ENCODE results near the gene NUDC. TPM values are rescaled to one million over a fixed set of nuclear protein-coding genes. Genes with fewer than 3 reads are reported as not detected.

NUDC gene
- total RNA-seq, result 58.0 and 60.5 TPM in 2 replicates

DNA sequence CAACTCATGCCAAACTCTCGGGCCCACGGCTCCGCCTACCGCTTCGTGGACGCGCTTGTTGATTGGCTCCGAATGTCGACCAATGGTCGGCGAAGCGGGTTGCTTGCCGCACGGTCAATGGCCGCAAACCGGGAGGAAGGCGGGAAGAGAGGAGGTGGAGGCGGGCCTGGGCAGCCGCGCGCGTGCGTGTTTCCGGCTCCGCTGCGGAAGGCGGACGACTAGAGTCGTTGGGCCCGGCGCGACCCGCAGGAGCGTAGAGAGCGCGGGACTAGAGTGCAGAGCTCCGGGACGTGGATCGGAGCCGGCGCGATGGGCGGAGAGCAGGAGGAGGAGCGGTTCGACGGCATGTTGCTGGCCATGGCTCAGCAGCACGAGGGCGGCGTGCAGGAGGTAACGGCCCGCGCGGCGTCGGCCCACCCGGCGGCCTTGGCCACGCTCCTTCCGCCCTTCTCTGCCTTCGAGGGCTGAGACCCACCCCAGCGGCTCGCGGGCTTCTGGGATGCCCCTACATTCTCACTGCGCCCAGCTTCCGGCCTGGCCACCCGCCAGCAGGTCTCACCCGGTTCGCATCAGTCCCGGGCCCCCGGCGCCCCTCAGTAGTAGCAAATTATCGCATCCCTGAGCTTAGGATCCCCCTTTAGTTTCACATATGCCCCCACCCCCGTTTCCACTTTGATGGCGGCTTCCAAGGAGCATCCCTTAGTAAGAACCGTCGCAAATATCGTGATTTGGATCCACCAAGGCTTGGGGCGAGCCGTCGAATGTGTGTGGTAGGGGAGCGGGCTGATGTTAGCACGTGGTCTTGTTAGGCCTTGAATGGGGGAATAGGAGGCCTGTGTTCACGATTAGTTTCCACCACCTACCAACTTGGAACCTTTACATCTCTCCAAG, at the start of gene NUDC:
Gene NUDC (plus strand): TSS at position 204 of the 891 bp plus-strand sequence. CDS start 106 bp downstream, at position 310.

DNA sequence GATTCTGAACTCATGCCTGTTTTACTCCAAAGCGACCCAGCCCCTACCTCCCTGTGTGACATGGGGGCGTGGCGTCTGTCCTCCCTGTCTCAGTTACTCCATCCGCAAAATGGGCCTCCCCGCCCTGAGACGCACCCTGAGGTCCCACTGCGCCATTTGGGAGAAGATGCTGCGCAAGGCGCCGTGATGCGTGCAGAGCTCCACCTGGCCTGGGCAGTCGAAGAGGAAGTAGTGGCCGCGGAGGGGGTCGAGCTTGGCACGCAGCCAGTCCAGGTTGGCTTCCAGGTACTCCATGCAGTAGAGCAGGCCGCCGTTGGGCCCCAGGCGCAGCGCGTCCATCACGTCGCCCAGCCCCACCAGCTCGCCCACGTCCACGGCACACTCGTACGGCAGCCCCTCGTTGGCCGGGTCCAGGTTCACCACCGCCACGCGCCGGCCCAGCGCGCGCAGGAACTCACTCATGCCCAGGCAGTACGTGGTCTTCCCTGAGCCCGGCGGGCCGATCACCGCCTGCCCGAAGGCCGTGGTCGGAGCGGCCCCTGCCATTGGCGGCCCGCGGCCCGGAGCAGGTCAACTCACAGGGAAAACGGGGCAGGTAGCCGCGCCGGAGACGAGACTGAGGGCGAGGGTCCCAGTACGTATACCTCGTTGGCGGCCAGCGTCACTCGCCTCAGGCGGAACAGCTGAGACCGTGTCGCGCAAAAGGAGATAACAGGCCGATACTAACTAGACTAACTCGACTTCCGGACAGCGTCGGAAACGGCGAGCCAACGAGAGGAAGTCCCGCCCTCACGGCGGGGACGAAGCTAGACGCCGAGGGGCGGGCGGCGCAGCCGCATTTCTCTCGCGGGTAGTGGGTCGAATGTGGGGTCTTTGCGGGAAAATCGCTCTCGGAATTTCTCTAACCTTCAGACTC, 31.7 kb upstream of the NUDC start, which contains the start of gene GPN2:
Gene GPN2 (minus strand): TSS at position 733 of the 916 bp plus-strand sequence. CDS start 187 bp downstream, at position 546.

DNA sequence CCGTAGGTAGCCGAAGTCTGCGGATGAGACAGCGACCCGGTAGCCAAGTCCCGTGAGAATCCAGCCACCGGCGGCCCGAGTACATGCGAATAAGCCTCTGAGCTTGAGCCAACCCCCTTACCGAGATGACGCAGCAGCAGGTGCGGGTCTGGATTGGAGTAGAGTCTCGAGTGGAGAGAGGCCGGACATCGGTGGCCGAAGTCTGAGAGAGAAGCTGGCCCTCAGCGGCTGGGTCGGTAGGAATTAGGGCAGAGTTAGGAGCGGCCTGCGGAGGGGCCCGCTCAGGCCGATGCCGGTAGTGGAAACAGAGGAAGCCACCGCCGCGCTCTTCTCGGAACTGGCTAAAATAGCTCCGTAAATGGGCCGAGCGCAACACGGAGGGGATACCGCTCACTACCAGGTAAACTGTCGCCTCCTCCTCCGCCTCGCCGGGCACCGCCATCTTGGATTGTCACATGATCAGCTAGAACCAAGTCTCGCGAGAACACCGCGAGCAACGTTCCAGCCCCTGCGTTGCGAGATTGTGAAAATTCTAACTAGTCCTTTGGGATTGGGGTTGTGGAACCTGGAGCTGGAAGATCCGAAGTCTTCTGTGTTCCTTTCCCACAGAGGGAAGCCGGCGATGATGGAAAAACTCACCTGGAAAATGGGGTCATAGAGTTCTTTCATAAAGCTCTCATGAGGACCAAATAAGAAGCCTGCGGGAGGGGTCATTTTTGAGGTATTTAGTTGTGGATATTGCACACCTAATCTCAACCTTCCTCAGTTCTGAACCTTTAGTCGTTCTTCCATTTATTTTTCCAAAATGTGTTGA, 21.3 kb upstream of the NUDC start, which contains the start of gene GPATCH3:
Gene GPATCH3 (minus strand): TSS at position 467 of the 814 bp plus-strand sequence. CDS start 25 bp downstream, at position 442.

DNA sequence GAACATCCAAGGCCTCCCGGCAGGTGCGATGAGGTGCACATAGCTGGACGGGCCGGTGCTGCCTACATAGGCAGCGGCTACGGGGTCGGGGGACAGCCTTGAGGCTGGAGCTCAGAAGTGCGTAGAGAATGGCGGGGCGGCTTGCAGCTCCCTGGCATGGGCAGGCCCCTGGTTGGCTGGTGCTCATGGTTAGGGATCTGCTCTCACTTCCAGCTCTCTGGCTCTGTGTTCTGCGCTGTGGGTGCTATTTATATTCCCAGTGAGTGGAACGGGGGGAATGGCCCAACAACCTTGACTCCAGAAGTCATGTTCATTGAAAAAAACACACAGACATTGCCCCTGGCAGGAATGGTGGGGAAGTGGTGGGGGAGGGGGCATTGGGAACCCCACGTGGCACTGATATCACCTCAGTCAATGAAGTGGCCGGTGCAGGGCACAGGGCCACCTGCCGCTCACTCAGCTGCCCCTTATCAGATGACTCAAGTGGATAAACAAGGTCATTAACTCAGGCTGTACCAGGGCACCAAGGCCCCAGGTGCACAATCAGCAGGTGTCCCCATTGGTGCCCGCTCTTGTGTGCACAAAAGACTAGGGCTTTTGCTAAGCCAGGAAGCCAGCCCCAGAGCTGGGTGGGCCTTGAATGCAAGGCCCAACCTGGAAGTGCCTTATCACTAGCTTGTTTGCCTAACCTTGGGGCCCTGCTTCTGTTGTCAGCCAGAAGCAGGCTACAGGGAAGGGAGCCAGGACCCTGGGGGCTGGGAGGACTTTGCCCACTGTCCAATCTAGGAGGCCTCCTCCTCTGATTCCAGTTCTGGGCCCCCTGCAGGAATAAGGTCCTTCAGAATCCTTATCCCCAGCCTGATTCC, 7.6 kb upstream of the NUDC start, which contains the start of gene NR0B2:
Gene NR0B2 (minus strand): TSS at position 222 of the 866 bp plus-strand sequence. CDS start 35 bp downstream, at position 187.

DNA sequence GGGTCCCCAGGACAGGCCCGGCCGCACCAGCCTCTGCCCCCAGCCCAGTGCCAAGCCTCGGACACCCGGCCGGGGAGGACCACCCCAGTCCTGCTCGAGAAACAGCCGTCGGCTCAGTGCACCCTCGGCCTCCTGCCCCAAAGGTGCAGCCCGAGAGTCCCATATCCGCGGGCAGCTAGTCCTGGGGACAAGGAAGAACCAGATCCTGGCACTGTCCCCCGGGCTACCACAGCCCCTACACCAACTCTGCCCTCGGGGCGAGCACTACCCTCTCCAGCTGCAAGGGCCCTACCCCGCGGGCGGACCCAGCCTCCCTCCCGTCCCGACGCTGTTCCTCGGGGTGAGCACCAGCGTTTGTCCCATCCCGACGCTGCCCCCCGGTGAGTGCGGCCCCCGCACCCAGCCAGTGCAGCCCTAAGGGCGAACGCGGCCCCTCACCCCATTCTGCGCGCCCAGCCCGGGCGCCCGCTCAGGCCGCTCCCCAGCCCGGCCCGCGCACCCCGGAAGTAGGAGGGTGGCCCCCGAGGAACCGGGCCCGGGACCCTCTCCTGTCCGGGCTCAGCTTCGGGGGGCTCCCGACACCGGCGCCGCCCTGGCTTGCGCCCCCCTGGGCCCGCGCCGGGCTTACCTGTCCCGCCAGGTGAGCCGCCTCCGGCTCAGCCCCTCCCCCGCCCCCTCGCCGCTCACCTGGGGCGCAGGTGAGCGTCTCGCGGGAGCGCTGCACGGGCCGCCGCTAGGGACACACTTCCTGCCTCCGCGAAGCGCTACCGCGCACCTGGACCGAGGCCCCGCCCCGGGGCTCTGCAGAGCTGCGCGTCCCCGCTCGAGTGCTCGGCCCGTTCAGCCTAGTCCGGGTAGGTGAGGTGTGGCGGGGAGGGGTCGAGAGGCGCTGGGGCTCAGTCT, 38.4 kb downstream of the NUDC start, which contains the start of gene KDF1:
Gene KDF1 (minus strand): TSS at position 747 of the 903 bp plus-strand sequence. CDS start 8,088 bp downstream, outside the sequence.

DNA sequence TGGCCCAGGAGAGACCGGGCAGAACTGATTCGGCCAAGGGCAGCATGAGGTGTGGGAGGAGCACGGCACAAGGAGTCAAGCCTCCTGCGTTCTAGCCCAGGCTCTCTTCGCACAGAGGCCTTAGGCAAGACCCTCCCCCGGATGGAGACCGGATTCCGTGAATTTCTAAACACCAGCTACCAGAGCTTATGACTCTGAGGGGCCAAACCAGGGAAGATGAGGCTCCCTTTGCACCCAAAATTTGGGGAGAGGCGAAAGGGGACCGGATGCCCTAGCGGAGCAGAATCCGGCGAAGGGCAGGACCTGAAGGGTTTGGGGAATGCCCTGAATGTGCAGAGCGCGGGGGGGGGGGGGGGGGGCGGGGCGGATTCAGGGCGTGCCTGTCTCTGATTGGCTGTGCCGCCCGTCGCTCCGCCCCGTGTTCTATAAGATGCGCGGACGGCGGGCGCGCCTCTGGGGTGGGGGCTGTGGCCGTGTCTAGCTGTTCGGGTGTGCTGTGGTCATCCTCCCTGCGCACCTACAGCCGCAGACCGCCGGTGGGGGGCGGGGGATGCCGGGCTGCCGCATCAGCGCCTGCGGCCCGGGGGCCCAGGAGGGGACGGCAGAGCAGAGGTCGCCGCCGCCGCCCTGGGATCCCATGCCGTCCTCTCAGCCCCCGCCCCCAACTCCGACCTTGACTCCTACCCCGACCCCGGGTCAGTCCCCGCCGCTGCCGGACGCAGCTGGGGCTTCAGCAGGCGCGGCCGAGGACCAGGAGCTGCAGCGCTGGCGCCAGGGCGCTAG, 71.9 kb downstream of the NUDC start, which contains the start of gene TRNP1:
Gene TRNP1 (plus strand): TSS at position 456 of the 783 bp plus-strand sequence. CDS start 95 bp downstream, at position 551.

Other genes starting within 250 kb of the NUDC start
- gene ARID1A, start 225.7 kb upstream of the NUDC start, total RNA-seq, result 40.4 and 47.7 TPM in 2 replicates
- gene PIGV, start 133.8 kb upstream of the NUDC start, total RNA-seq, result 6.6 and 7.4 TPM in 2 replicates
- gene ZDHHC18, start 95.1 kb upstream of the NUDC start, total RNA-seq, result 9.4 and 18.3 TPM in 2 replicates
- not detected in 2 replicates for gene SFN, start 58.6 kb upstream of the NUDC start, total RNA-seq
- gene GPN2, start 31.5 kb upstream of the NUDC start, total RNA-seq, result 10.4 and 11.2 TPM in 2 replicates
- 7.5 and 7.8 TPM in 2 replicates for gene GPATCH3, start 21.3 kb upstream of the NUDC start, total RNA-seq
- gene NR0B2, start 7.8 kb upstream of the NUDC start, total RNA-seq, result not detected in 2 replicates
- gene KDF1, start 38.7 kb downstream of the NUDC start, total RNA-seq, result not detected in 2 replicates
- gene TRNP1, start 71.9 kb downstream of the NUDC start, total RNA-seq, result 10.2 and 10.8 TPM in 2 replicates
- gene TENT5B, start 91.1 kb downstream of the NUDC start, total RNA-seq, result 0.27 and 0.79 TPM in 2 replicates
- 13.3 and 15.7 TPM in 2 replicates for gene SLC9A1, start 233.4 kb downstream of the NUDC start, total RNA-seq

All from thoracic aorta endothelial cell (primary cell).